HG03342 (cell line): ENCODE measurements around the gene TTC9B.
"Not testable (repeated sequence)": the region's sequence is repeated elsewhere in the genome, so short reads cannot be mapped to it uniquely, and the experiment has no call there.

ENCODE experiments used
- ATAC-seq: cut with Tn5 transposase; IDR thresholded peaks from one replicate; pipeline ENCODE4 v1.9.1; 2021; ENCODE audit warnings: mild to moderate bottlenecking, moderate library complexity; ENCODE audit not compliant: unreplicated experiment

TTC9B gene

DNA sequence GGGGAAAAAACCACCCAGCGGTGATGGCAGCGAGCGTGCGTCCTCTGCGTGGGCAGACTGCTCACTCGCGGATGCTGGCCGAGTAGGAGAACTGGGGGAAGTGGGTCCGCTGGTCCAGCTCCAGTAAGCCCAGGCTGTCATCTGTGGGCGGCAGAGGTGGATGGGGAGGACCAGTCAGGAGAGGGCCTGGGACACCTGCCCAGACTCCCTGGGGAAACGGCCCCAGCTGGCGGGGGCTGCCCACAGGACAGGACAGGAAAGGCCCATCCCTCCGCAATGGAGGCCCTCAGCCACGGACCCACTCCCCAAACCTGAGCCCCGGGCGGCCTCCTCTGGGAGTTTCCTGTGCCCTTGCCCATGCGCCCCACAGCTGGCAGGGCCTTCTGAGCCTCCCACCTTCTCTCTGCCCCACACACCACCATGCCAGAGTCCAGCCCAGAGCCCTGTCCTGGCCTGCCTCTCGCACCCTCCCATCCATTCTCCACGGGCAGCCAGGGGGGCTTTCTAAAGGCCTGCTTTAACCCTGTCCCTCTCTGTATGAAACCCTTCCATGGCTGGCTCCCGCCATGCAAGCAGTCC is 15.7 kb upstream of the TTC9B start:
- ATAC-seq = no peak

GRCh38 chr19:40232949-40233810 is 15.0 kb upstream of the TTC9B start:
- no peak for ATAC-seq

DNA sequence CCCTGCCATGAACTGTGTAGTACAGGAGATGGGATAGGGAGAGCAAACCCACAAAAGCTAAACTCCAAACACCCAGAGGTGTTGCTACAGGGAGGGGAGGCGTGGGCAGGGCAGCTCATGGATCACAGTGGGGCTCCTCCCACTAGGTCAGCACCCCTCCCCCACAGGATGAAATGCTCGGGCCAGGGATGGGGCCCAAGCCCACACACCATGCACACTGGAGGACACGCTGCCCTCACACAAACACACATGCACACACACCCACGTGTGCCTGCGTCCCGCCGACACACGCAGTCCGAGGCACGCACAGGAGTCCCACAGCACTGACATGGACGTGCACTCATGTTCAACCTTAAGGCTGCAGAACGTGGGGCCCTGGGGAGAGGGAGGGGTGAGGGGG is 14.3 kb upstream of the TTC9B start:
- ATAC-seq = no peak

DNA sequence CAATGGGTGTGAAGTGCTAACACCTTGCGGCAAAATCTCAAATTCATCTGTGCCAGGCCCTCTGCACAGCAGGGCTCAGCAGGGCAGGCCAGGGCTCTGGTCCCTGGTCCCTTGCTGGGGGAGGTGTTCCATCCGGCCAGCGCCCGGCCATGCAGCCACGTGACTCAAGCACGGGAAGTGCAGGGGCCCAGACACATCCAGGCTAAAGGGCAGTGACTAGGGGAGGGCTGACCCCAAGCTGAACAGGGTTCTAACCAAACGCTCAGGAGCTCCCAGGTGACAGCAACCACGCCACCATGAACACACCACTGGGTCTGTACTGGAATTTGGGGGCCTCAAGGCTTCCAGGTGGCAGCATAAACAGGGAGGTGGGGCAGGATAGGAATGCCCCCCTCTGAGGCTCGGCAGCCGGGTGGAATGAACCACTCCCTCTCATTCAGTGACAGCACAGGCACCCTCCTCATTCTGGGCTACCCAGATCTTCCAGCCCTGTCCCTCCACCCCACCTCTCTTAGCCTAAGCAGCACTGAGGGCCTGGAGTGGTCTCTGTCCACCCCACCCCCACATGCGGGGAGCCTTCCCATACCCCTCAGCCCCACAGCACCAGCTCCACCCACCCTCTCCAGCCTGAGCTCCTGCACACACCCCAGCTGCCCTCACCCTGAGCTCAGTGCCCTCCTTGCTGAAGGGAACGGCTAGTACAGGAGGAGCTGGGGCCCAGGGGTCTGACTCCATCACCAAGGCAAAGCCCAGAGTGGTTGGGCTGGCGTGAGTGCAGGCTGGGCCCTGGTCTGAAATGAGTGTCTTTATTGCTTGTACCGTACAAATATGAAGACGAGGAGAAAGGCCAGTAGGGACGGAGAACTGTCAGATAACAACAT is 13.6 kb upstream of the TTC9B start:
- no peak for ATAC-seq

DNA sequence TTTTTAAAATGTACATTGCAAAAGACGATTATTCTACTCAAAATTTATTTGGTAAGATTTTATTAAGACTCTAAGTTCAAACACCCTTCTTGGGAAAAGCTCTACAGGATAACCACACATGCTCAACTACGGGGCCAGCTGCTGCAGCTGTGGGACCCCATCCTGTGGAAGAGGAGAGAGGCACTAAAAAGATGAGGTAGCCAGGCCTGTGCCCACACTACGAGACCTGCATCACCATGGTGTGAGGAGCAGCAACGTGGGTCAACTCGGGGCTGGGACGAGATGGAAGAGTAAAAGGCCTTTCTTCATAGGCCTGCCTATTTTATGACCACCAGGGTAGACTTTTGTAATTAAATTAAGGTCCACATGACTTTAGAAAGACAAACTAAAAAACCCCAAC is 12.9 kb upstream of the TTC9B start:
- no peak for ATAC-seq

GRCh38 chr19:40229926-40230417 is 11.8 kb upstream of the TTC9B start:
- no peak for ATAC-seq

DNA sequence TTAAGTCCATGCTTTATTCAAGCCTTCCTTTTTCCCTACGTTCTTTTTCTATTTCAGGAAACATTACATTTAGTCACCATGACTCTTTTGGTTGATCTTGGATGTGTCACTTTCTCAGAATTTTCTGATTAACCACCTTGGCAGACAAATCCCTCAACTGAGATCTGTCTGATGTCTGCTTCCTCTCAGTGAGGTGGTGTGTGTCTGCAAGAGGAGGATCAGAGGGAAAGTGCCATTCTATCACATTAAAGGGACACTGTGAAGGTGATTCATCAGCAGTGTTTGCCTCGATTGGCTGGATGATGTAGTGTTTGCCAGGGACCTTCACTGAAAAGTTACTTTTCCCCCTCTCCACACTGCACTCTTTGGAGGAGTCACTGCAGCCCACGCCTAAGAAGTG is 11.3 kb upstream of the TTC9B start:
- no peak for ATAC-seq

DNA sequence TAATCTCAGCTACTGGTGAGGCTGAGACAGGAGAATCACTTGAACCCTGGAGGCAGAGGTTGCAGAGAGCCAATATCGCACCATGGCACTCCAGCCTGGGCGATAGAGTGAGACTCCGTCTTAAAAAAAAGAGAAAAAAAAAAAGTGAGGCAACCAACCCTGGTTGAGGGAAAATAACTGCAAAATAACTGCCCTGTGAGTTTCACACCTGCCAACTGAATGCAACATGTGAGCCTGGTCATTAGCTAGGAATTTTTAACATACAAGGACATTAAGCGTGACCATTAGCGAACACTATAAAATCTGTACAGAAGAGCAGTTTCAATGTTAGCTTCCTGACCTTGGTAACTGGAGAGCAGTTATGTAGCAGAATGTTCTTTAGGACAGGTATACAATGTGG is 10.7 kb upstream of the TTC9B start:
- no peak for ATAC-seq

- no peak for ATAC-seq
Observed at GRCh38 chr19:40228346-40228745, 10.2 kb upstream of the TTC9B start.

GRCh38 chr19:40225440-40226305 is 7.5 kb upstream of the TTC9B start:
- no peak for ATAC-seq

GRCh38 chr19:40224342-40225150 is 6.4 kb upstream of the TTC9B start:
- ATAC-seq = no peak

DNA sequence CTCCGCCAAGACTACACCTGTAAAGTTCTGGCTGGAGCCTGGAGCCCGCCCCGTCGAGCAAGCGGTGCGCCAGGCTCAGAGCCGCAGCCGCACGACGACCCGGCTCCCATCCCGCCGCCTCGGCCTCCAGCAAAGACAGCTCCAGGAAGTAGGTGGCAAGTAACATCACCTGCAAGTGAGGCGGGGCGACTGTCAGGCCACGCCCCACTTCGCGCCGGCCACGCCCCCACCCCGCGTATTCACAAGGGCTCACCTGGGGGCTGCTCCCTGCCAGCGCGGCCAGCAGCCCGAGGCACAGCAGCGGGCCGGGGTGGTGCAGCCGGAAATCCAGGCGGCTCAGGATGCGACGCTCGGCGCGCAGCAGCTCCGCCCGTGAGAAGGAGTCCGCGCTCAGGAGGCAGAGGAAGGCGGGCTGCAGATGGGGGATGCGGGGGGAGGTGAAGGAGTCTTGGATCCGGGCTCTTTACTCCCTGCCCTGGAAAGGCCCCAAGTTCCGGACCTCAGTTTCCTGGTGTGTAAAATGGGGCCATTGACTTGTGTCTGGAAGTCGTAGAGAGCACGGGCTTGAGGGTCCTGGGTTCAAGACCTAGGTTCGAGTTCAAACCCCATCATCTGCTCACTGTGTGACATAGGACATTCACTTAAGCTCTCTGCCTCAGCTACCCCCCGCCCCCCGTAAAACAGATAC is 5.1 kb upstream of the TTC9B start:
- ATAC-seq = no peak

- ATAC-seq = no peak
Observed at GRCh38 chr19:40221858-40222619, 3.9 kb upstream of the TTC9B start.

DNA sequence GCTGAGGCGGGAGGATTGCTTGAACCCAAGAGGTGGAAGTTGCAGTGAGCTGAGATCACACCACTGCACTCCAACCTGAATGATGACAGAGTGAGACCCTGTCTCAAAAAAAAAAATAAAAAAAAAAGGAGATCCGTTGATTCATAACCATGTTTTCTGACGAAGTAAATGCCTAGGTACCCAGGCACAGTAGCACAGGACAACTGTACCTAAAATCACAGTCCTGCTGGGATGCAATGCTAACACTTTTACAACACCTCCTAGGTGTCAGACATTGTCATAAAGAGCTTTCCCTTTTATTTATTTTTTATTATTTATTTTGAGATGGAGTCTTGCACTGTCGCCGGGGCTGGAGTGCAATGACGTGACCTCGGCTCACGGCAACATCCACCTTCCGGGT is 2.5 kb upstream of the TTC9B start:
- no peak for ATAC-seq

- no peak for ATAC-seq
Observed at GRCh38 chr19:40219721-40220276, 1.6 kb upstream of the TTC9B start.

DNA sequence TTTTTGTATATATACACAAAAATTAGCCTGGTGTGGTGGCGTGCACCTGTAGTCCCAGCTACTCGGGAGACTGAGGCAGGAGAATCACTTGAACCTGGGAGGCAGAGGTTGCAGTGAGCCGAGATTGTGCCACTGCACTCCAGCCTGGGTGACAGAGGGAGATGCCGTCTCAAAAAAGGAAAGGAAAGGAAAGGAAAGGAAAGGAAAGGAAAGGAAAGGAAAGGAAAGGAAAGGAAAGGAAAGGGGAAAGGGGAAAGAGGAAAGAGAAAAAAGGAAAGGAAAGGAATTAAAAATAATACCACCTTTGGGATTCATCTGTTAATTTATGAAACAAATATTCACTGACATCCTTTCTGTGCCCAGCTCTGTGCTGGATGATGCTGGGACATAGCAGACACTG is 845 bp upstream of the TTC9B start:
- ATAC-seq = not testable (repeated sequence)

- no peak for ATAC-seq
Observed at GRCh38 chr19:40217027-40217810, 965 bp downstream of the TTC9B start.

- no peak for ATAC-seq
Observed at GRCh38 chr19:40216777-40217026, 1.5 kb downstream of the TTC9B start.
